M059J (cell line): ENCODE measurements around the gene TEX261. TPM values are rescaled to one million over a fixed set of nuclear protein-coding genes. Genes with fewer than 3 reads are reported as not detected.
"Not testable (repeated sequence)": the region's sequence is repeated elsewhere in the genome, so short reads cannot be mapped to it uniquely, and the experiment has no call there.

Source experiments
- DNase-seq: peaks from one replicate; pipeline ENCODE4 v3.0.0-alpha.2; 2012; ENCODE audit warnings: low read depth
- total RNA-seq: library from RNA; depleted of rRNA; stranded (reverse); fragments of >200 nt; shearing (Covaris generic); gene quantifications from 2 replicates; pipeline ENCODE4 v1.2.3, GENCODE V29; 2014

The TEX261 gene
- total RNA-seq, 1 experiment from 2014 or later, result 61.5 TPM

DNA sequence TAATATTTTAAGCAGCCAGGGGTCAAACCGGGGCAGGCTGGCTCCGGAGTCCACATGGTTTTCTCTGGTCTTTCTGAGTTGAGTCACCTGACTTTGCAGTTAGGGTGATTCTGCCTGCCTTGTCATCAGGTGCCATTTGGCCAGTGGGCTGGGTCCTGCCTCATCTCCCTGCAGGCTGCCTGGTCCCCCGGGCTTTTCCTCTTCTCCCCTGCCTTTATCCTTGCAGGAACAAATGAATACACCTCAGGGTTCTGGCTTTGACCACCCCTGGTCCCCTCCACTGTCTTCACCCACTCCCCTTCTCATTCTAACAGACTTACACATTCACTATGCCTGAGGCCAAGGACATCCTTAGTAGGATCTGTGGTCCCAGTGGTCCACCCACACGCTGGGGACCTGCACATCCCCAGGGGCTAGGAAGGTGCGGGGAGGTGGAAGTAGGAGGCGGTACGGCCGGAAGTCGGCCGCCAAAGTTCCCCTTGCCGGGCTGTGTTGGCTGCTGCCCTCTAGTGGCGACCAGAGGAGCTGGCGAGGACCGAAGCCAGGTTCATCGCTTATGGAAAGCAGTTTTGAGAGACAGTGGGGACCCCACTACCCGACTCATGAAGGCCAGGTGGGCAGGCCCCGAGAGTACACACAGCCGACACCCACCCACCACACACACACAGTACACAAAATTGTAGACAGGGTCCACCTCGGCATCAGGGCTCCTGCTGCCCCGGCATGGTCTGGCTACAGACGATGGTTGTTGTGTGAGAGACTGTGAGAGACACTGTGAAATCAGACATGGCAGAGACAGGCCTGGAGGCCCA, 6.3 kb upstream of the TEX261 start:
- DNase-seq, result peak; percentile 53

DNA sequence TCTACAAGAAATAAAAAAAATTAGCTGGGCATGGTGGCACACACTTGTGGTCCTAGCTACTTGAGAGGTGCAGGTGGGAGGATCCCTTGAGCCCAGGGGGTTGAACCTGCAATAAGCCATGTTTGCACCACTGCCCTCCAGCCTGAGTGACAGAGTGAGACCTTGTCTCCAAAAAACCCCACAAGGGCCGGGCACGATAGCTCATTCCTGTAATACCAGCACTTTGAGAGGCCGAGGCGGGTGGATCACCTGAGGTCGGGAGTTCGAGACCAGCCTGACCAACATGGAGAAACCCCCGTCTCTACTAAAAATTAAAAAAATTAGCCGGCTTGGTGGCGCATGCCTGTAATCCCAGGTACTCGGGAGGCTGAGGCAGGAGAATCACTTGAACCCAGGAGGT, 5.3 kb upstream of the TEX261 start:
- DNase-seq, result not testable (repeated sequence)

- no peak for DNase-seq
Observed at GRCh38 chr2:70999362-70999761, 4.7 kb upstream of the TEX261 start.

DNA sequence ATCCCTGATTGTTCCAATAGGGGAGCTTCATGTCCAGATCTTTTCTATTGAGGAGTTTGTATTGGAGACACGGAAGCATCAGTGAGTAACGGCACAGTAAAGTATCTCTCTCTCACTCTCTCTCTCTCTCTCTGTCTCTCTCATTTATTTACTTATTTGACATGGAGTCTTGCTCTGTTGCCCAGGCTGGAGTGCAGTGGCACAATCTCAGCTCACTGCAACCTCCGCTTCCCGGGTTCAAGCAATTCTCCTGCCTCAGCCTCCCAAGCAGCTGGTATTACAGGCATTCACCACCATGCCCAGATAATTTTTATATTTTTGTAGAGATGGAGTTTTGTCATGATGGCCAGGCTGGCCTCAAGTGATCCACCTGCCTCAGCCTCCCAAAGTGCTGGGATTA, 4.2 kb upstream of the TEX261 start:
- not testable (repeated sequence) for DNase-seq

GRCh38 chr2:70995426-70995729, 705 bp upstream of the TEX261 start:
- peak; percentile 55 for DNase-seq

DNA sequence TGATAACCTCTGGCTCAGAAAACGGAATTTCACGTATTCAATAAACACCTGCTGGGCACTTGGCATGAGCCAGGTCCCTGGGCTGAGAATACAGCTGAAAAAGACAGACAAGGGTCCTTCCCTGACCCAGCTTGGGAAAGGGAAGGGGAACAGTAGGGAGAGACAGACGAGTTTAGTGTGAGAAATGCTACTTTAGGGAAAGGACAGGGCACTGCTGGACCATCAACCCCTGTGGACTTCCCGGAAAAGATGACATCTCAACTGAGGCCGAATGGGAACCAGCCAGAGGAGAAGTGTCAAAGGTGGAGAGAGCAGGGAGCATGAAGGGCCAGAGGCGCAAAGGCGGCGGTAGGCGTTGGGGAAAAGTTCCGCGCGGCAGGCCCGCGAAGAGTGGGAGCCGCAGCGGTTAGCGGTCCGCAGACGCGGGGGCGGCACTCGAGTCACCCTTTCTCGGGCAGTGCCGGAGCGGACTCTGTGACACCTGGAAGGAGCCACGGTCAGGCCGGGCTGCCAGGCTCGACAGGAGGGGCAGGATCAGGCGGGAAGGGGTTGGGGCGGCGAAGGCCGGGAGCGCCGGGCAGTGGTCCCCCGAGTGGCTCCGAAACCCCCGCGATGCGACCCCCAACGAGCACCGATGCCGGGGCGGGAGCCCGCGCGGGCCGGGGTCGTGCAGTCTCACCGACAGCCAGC, 519 bp downstream of the TEX261 start:
- peak; percentile 28 for DNase-seq

- DNase-seq, result no peak
Observed at GRCh38 chr2:70992945-70993853, 1.5 kb downstream of the TEX261 start.

DNA sequence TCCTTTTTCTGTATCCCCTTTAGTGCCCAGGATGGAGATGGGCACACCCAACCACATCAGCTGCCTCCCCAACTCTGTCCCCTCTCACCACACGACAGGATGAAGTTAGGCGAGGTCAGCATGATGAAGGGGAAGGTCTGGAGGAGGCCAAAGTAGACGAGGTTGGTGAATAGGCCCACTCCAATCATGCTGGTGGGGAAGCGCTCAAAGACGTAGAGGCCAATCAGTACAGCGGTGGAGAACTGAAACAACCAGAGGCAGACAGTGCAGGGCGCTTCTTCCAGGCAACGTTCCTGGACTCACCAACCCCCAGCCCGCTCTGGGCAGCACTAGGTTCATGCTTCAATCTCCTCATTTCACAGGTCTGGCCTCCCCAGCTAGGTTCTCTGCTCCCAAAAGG, 2.9 kb downstream of the TEX261 start:
- no peak for DNase-seq

DNA sequence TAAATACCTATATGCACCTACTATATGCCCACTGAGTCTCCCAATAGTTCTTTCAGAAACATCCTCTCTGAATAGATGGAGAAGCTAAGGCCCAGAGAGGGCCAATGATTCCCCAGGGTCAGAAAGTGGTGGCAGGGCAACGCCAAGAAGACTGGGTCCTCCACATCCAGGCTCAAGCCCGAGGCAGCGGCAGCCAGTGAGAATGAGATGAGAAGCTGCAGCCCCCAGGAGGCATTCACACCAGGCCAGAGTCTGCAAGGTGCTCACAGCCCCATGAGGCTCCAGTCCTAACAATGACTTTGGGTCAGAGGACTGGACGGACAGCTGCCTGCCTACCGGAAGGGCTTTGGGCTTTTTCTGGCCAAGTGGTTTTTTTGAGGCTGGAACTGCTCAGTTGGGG, 3.5 kb downstream of the TEX261 start:
- no peak for DNase-seq

GRCh38 chr2:70990216-70990615, 4.5 kb downstream of the TEX261 start:
- no peak for DNase-seq

- DNase-seq, result no peak
Observed at GRCh38 chr2:70988726-70989648, 5.7 kb downstream of the TEX261 start.

GRCh38 chr2:70988151-70988550, 6.5 kb downstream of the TEX261 start:
- DNase-seq, result no peak

DNA sequence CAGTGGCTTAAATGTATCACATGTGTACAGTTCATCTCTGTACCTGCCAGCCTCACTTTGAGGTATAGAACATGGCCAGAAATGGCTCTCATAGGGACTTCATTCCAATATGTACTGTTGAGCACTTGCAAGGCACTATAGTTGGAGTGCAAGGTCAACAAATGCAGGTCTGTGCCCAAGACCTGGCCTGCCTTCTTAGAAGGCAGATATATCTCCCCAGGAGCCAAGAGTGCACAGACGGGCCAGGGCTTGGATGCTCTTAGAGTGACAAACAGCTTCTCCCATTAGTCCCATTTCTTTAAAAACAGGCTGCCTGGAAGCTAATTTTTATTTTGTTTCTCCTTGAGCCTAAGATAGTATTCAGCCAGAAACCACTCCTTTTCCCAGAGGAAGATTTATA, 7.3 kb downstream of the TEX261 start:
- no peak for DNase-seq

DNA sequence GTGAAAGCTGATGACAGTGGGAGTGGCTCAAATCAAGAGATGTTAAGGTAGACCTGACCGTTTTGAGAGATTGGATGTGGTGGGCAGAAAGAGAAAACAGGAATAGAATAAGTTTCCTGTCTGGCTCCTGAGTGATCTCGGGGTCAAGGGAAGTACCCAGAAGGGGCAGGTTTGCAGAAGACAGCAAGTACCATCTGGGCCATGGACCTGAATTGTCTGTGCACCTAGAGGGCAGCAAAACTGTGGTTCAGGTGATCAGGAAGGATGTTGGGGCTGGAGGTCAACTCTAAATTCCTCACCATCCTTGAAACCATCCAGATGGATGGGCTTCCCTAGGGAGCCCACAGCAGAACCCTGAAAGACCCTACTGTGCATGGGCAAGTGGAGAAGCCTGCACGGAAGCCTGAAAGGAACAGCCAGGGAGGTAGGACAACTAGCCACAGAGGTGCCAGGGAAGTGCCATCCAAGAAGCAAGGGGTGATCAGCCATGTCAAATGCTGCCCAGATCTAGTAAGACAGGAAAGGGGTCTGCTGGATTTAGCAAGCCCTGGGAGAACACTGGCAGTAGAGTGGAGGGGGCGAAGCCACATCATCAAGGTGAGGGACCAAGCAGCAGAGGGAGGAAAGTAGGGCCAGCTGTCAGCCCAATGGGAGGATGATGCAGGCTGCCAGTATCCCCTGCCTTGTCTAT, 8.0 kb downstream of the TEX261 start:
- DNase-seq, result no peak

GRCh38 chr2:70985956-70986355, 8.7 kb downstream of the TEX261 start:
- no peak for DNase-seq

GRCh38 chr2:70985283-70985688, 9.4 kb downstream of the TEX261 start:
- no peak for DNase-seq

- no peak for DNase-seq
Observed at GRCh38 chr2:70984576-70985282, 9.9 kb downstream of the TEX261 start.

DNA sequence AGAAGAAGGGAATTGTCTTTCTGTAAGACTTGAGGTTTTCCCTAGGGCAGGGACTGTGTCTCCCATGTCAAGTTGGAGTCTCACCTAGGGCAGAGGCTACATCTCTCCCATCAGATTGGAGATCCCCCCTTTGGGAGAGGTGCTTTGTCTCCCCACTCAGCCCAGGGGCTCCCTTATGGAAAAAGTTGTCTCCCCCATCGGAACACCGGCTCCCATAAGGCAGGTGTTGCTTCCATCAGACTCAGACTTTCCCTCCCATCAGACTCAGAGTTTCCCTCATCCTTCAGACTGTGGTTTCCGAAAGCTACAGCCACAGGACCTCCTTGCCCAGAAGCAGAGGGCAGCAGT, 10.5 kb downstream of the TEX261 start:
- DNase-seq, result no peak

DNA sequence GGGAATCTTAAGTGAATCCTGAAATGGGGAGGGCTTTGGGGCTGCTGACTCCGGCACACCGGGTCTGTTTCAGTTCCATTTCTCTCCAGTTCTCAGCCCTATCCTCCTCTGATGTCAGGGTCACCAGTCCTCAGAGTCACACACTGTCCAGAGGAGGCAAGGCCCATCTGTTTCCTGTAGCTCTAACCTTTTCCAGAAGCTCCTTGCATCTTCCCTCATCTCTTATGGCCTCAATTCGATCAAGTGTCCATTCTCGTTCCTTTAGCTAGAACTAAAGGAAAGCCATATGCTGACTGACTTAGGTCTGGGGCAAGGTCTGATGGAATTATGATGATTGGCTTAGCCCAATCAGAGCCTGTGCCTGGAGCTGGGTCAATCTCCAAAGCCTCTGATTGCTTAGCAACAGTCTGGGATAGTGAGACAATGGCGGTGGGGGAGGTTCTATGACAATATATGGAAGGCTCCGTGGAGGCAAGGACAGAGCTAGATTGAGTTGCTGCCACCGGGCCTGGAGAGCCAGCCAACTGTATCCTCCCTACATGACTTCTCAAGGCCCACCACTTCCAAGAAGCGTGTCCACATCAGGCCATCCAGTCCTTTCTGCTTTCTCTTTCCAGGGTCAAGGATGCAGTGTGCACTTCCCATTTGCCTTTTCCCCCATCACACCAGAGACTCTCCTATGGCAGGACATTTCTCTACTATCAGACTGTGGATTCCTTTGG, 11.0 kb downstream of the TEX261 start:
- no peak for DNase-seq

GRCh38 chr2:70982971-70983370, 11.7 kb downstream of the TEX261 start:
- no peak for DNase-seq
